Fibroblast of skin of abdomen (primary cell): ENCODE data around the gene GCSAM.

Source experiments
- DNase-seq: peaks from one replicate; pipeline ENCODE4 v3.0.0-alpha.2; 2013

GCSAM gene

DNA sequence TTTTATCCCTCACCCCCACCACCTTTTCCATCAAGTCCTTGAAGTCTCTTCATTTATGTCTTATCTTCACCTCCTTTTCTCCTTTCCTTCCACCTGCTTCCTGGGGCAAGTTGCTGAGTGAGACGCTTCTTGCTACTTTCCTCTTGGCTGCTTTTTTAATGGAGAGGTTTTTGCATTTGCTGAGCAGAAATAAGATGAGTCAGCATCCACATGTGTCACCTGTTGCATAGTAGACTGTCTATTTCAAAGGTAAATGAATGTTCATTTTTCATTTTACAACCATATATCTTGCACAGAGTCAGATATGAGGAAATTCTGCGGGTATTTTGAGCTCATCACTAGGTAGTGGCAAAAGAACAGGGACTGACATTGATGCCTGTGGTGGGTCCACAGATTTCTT, 28.3 kb downstream of the GCSAM start:
- no peak for DNase-seq

- peak; percentile 91 for DNase-seq
Measured at GRCh38 chr3:112101916-112102315, 31.1 kb downstream of the GCSAM start.

GRCh38 chr3:112097378-112097777, 35.7 kb downstream of the GCSAM start:
- DNase-seq, result peak; percentile 99

DNA sequence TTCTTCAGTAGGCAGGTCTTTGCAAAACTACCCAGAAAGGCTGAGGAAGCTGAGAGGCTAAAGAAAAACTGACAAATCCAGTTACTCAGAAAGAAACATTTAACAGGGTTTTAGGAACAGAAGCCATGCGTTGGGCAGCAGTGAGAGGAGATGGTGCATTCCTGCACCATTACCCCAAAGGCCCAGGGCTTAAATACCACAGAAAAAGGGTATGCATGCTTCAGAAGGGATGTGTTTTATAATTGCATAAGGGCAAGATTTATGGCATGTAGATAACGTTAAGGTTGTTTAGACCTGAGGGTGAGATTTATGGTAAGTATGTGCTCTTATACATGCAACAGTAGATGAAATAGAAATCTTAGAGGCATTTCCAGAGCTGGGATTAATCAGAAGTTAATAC, 36.9 kb downstream of the GCSAM start:
- DNase-seq, result peak; percentile 55

DNA sequence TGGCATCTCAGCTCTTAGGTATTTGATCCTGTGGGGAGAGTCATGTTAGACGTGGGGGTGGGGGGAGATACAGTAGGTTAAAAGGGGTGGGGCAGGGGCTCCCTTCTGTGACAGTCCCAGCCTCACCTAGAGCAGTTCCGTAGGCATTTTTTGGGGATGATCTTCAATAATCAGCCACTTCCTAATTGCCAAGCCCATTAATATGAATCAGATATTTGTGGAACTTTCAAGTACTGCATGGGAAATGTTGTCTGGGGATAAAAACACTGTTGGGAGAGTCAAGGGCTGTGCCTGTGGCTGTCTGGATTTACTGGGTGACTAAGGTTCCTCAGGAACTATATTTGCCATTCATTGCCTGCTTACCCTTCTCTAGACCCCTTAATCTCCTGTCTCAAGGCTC, 37.3 kb downstream of the GCSAM start:
- no peak for DNase-seq

DNA sequence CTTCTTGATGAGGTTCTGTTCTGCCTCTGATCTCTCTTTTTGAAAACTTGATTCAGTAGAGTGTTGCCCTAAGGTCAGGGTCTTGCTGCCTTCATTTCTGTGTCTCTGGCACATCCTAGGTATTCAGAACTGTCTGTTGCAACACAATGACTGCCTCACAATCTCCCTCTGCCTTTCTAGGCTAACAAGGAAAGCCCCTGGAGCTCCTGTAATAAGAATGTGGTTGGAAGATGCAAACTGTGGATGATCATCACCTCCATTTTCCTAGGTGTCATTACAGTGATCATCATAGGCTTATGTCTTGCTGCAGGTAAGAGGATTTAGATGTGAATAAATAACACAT, 39.9 kb downstream of the GCSAM start:
- DNase-seq, result no peak

- peak; percentile 60 for DNase-seq
Measured at GRCh38 chr3:112092496-112093179, 40.4 kb downstream of the GCSAM start.

DNA sequence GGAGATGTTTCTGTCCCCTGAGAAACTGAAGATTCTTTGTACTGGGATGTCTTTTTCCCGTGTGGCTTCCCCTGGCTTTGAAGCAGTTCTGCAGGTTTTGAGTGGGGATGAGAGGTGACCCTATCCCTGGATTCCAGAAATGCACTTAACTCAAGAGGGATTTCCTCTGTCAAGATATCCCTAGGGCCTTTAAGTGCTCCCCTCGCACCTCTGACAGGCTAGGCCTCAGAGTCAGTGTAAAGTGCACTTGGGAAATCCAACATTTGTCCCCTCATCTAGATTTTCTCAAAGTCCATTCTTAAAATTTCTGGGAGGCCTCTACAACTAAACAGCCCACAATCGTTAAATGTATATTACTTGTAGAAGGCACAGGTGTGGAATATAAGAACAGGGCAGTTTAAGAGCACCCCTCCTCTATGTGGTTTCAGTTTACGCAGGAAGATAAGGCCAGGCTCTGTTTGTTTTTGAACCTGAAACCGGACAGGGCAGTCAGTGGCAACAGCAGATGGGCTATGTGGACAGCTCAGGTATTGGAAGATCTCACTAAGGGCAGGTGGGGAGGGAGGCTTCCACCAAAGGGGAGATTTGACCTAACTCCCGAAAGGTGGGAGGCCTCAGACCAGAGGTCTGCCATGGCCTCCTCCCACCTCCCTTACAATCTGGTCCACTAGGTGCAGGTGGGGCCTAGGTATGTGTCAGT, 42.0 kb downstream of the GCSAM start:
- DNase-seq, result no peak

DNA sequence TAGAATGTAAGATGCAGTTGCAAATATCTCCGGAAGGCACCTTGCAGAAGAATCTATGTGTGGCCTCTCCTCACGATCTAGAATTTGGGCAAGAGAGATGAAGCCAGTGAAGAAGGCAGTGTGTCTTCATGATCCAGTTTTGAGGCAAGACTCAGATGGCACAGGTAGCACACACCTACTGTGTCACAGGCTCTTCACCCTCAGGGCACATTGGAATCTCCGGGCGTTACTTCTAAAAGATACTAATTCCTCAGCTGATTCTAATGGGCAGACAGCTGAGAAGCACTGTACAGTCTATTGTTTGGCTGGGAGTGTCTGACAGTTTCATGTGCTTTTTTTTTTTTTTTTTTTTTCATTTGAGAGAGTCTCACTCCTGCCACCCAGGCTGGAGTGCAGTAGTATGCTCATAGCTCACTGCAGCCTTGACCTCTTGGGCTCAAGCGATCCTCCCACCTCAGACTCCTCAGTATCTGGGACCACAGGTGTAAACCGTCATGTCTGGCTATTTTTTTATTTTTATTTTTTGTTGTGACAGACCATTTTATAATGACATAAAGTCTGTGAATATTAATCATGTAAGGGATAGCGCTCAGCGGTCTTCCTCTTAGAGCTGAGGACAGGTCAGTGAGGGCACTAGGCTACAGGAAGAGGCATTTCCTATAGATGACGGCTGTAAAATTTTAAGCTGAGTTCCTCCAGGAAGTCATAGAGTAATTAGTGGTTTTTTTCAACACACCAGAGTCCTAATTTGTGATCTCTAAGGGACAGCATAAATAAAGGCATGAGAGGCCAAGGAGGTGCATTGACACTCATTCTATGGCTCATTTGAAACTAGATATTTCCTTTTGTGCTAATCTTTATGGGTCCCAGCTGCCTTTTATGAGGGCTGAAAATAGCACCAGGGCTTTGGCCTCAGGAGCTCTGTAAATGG, 42.8 kb downstream of the GCSAM start:
- no peak for DNase-seq

- no peak for DNase-seq
Measured at GRCh38 chr3:112088944-112089343, 44.1 kb downstream of the GCSAM start.

DNA sequence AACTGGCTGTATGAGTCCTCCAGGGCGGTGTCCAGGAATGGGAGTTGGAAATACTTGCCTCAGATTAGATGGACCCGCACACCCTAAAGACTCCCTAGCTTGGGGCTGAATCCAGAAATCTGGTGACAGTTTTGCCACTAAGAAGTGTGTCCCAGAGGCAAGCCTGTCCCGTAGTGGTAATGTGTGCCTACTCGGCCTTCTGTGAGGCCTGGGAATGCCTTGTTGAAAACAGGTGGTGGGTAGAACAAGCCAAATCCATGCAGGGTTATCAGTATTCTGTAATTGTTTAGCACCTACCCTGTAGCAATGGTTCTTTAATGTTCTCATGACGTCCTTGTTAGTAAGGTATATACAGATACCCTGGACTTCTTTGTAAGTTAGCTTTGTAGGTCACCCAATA, 45.3 kb downstream of the GCSAM start:
- DNase-seq, result no peak

- peak; percentile 45 for DNase-seq
Measured at GRCh38 chr3:112086875-112087524, 46.0 kb downstream of the GCSAM start.

DNA sequence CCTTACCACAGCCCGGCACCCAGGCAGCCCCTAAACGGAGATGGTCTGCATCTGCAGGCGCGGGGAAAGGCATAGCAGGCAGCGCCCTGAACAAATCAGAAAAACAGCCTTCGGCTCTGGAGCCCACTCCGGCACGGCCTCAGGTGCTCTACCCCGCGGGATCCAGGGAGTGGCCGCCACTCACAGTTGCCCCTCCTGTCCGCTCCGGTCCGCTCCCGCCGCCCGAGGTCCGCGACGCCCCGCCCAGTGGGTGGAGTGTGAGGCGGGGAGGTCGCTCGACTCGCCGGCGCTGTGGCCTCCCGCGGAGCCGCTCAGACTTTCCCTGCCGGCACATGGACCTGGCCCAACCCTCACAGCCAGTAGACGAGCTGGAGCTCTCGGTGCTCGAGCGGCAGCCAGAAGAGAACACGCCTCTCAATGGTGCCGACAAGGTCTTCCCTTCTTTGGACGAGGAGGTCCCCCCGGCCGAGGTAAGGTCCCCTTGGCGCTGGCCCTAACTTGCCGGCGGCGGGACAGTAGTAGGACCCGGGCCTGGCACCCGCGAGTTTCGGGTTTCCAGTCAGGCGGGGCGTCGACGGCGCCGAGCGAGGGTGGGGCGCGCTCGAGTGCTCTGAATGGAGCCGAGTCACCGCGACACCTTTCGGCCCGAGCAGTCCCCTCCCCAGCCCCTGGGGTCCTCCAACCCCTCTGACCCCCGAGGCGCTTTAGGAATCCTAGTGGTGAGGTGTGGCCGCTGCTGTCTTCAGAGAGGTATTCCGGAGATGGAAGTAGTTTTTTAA, 46.8 kb downstream of the GCSAM start, which contains the start of gene C3orf52:
Gene C3orf52 (plus strand): TSS at position 314 of the 779 bp plus-strand sequence. CDS start 19 bp downstream, at position 333.
- peak; percentile 77 for DNase-seq

DNA sequence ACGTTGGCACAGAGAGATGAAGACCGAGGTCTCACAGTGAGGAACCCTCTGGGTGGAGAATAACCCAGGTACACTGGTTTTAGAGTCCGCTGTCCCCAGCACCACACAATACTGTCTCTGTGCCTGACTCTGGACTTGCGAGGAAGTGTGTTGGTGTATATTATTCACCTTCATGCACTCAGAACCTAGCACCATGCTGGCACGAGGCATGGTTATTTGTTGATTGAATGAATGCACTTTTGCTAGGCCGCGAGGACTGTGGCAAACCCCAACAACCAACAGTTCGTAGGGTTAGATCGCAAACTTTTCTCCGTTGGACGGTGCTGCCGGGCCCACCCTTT, 47.3 kb downstream of the GCSAM start:
- DNase-seq, result no peak

- no peak for DNase-seq
Measured at GRCh38 chr3:112084980-112085705, 47.9 kb downstream of the GCSAM start.

GRCh38 chr3:112083239-112083638, 49.8 kb downstream of the GCSAM start:
- no peak for DNase-seq

DNA sequence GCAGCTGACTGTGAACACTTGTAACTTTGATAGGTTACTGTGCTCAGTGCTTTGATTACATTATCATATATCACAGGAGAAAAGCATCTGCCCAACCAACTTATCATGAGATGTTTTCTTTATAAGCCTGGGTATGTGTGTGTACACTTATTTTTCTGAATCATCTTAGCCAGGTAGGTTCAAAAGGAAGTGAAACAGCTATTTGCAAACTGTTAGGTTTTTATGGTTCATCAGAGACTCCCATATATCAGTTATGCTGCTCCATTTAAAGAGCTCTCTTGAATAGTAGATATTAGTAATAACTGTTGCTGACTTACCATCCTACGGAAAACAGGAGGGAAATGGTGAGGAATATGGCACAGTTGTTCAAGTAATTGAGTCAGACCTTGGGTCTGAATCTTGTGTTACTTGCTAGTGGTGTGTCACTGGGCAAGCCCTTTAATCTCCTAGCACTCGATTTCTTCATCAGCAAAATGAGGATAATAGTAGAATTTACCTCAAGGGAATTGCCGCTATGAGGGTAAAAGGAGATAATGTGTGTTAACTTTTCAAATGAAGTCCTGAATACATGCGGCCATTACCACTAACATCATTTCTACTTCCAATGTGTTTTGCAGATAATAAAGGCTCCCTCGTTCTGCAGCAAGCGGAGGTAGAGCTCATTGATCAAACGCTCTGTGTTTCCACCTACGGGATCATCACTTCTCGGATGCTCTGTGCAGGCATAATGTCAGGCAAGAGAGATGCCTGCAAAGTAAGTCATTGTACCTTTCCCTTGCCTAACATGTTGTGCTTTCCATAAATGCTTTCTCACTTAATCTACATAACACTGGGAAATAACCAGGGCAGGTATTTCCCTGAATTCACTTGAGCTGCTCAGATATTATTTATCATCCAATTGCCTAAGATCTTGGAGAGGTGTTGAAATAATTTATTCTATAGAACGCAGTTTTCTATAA, 54.6 kb downstream of the GCSAM start:
- no peak for DNase-seq

- DNase-seq, result peak; percentile 85
Measured at GRCh38 chr3:112074616-112075497, 58.2 kb downstream of the GCSAM start.

DNA sequence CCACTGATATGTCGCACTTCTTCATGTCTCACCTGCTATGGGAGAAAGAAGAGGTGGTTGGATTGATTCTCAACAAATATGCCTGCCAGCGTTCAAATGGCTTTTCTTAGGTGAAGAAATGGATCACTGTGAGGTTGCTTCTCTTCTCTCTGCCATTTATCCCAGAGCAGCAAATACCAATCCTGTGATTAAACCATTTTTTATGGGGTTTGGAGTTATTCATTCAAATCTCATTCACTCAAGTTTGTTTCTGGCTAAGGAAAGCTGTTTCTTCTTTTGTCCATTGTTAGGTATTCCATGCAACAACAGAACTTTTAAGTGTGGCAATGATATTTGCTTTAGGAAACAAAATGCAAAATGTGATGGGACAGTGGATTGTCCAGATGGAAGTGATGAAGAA, 59.0 kb downstream of the GCSAM start:
- peak; percentile 29 for DNase-seq
